Neuronal stem cell (in vitro differentiated cells): ENCODE results near the gene NAT14.
"Not testable (repeated sequence)": the region's sequence is repeated elsewhere in the genome, so short reads cannot be mapped to it uniquely, and the experiment has no call there.

Experiments used
- DNase-seq: peaks from one replicate; pipeline ENCODE4 v3.0.0-alpha.2; 2013; ENCODE audit warnings: low spot score
- H2AFZ ChIP-seq: one replicate; pipeline ENCODE4 v1.6.1; 2013; ENCODE audit warnings: mild to moderate bottlenecking, low read length, inconsistent platforms
- H2AK5ac ChIP-seq: 2 replicates; pipeline ENCODE4 v1.6.1; 2013; ENCODE audit warnings: low read depth, mild to moderate bottlenecking, inconsistent platforms, low read length, moderate library complexity, mixed read lengths
- H2BK120ac ChIP-seq: 2 replicates; pipeline ENCODE4 v1.6.1; 2013; ENCODE audit warnings: low read depth, mild to moderate bottlenecking, inconsistent platforms, low read length, moderate library complexity, mixed read lengths
- H2BK12ac ChIP-seq: one replicate; pipeline ENCODE4 v1.6.1; 2013; ENCODE audit warnings: low read length, inconsistent platforms
- H2BK15ac ChIP-seq: 2 replicates; pipeline ENCODE4 v1.6.1; 2013; ENCODE audit warnings: mild to moderate bottlenecking, low read length, inconsistent platforms, mixed read lengths
- H2BK5ac ChIP-seq: one replicate; pipeline ENCODE4 v1.6.1; 2013; ENCODE audit warnings: inconsistent platforms, mild to moderate bottlenecking, low read length, moderate library complexity
- H3K14ac ChIP-seq: one replicate; pipeline ENCODE4 v1.6.1; 2013; ENCODE audit warnings: low read length, inconsistent platforms
- H3K18ac ChIP-seq: 2 replicates; pipeline ENCODE4 v1.6.1; 2013; ENCODE audit warnings: low read length, inconsistent platforms
- H3K23ac ChIP-seq: 2 replicates; pipeline ENCODE4 v1.6.1; 2013; ENCODE audit warnings: low read depth, mild to moderate bottlenecking, mixed read lengths, low read length, inconsistent platforms; ENCODE audit not compliant: poor library complexity
- H3K27ac ChIP-seq: replicated peaks from 3 replicates; pipeline ENCODE4 v1.5.1; 2013; ENCODE audit warnings: low read length, inconsistent platforms
- H3K27me3 ChIP-seq, 3 experiments: 2 replicates each; pipeline ENCODE4 v1.6.1; 2013; ENCODE audit warnings: low read length in 3 of 3, mild to moderate bottlenecking in 2 of 3, inconsistent platforms in 1 of 3, low read depth in 1 of 3, mixed read lengths in 1 of 3, moderate library complexity in 1 of 3; ENCODE audit not compliant: control insufficient read depth in 3 of 3, insufficient read depth in 3 of 3
- H3K36me3 ChIP-seq, 2 donors: replicated peaks in 1 of 2; 2 replicates each; pipeline ENCODE4 v1.6.1; 2013; ENCODE audit warnings: low read length in 2 of 2; ENCODE audit not compliant: control insufficient read depth in 2 of 2, insufficient read depth in 2 of 2
- H3K4ac ChIP-seq: 2 replicates; pipeline ENCODE4 v1.6.1; 2013; ENCODE audit warnings: inconsistent platforms, mild to moderate bottlenecking, low read length, moderate library complexity
- H3K4me1 ChIP-seq, 2 donors: 1 replicate in 1 of 2; 2 replicates in 1 of 2; pipeline ENCODE4 v1.6.1; 2013; ENCODE audit warnings: low read length in 2 of 2, low read depth in 1 of 2; ENCODE audit not compliant: control insufficient read depth in 2 of 2, insufficient read depth in 1 of 2
- H3K4me2 ChIP-seq: one replicate; pipeline ENCODE4 v1.6.1; 2013; ENCODE audit warnings: mild to moderate bottlenecking, low read length, inconsistent platforms; ENCODE audit not compliant: insufficient read depth, poor library complexity, severe bottlenecking
- H3K4me3 ChIP-seq, 2 donors: 2 replicates each; pipeline ENCODE4 v1.5.1; 2013; ENCODE audit warnings: low read length in 2 of 2, mild to moderate bottlenecking in 2 of 2, inconsistent platforms in 1 of 2, moderate library complexity in 1 of 2
- H3K79me1 ChIP-seq: one replicate; pipeline ENCODE4 v1.6.1; 2013; ENCODE audit warnings: low read depth, mild to moderate bottlenecking, inconsistent platforms, low read length, moderate library complexity
- H3K9ac ChIP-seq: one replicate; pipeline ENCODE4 v1.6.1; 2013; ENCODE audit warnings: mild to moderate bottlenecking, low read depth, low read length, inconsistent platforms; ENCODE audit not compliant: poor library complexity
- H3K9me3 ChIP-seq, 2 donors: replicated peaks in 1 of 2; 2 replicates each; pipeline versions ENCODE3 to v1.6.1; 2013; ENCODE audit warnings: low read length in 2 of 2, mild to moderate bottlenecking in 2 of 2, inconsistent platforms in 1 of 2, low read depth in 1 of 2, mixed read lengths in 1 of 2, moderate library complexity in 1 of 2; ENCODE audit not compliant: control insufficient read depth in 2 of 2, insufficient read depth in 1 of 2
- H4K8ac ChIP-seq: one replicate; pipeline ENCODE4 v1.6.1; 2013; ENCODE audit warnings: low read depth, mild to moderate bottlenecking, inconsistent platforms, low read length, moderate library complexity
- H4K91ac ChIP-seq: one replicate; pipeline ENCODE4 v1.6.1; 2013; ENCODE audit warnings: low read length, low read depth, mild to moderate bottlenecking, inconsistent platforms; ENCODE audit not compliant: poor library complexity
- WGBS, 2 donors: extraction: QIAGEN DNeasy Blood & Tissue Kit; methylation state at CpG; one replicate each; pipeline ENCODE4 v1.1.7; 2013; ENCODE audit warnings: missing lambda C conversion rate in 2 of 2, mixed read lengths in 1 of 2; ENCODE audit not compliant: insufficient read length in 2 of 2, insufficient replicate concordance in 1 of 2; ENCODE audit errors: extremely low coverage in 2 of 2; 5-methylcytosine and 5-hydroxymethylcytosine counted together

NAT14 gene

GRCh38 chr19:55528030-55528803, 43.2 kb downstream of the NAT14 start:
- Histone ChIP-seq H3K9me3 (peaks cover 0 to 14% of the 10 kb centered on the region in 2 donors), H3K27me3 (no peaks in the 10 kb centered on the region), H2AFZ (peak overlapping the region; percentile 72), H2BK15ac (no peak overlapping the region), H3K14ac (no peak overlapping the region), H2BK120ac (no peak overlapping the region), H3K27ac (no peak overlapping the region), H3K79me1 (peaks cover 2% of the 10 kb centered on the region), H4K91ac (no peak overlapping the region), H3K9ac (peak overlapping the region; percentile 63), H2AK5ac (no peak overlapping the region), H3K4me2 (no peak overlapping the region), H3K23ac (peak overlapping the region; percentile 18), H3K4me3 (no peak overlapping the region), H2BK5ac (no peak overlapping the region), H4K8ac (peak overlapping the region; percentile 17), H3K4ac (no peak overlapping the region), H3K36me3 (peaks cover 0 to 4% of the 10 kb centered on the region in 2 donors), H3K18ac (peak overlapping the region; percentile 15), H2BK12ac (no peak overlapping the region), H3K4me1 (peaks cover 14 to 17% of the 10 kb centered on the region in 2 donors)
- WGBS, 2 donors: no CpG with 5 or more reads among the region's 15 CpGs
- DNase-seq: no peak

- Histone ChIP-seq H2AFZ (peak overlapping the region; percentile 45), H3K36me3 (peaks cover 0 to 4% of the 10 kb centered on the region in 2 donors), H3K14ac (no peak overlapping the region), H3K4me2 (no peak overlapping the region), H3K9me3 (peaks cover 0 to 14% of the 10 kb centered on the region in 2 donors), H2AK5ac (peak overlapping the region; percentile 86), H2BK5ac (no peak overlapping the region), H3K9ac (no peak overlapping the region), H2BK12ac (no peak overlapping the region), H3K4ac (no peak overlapping the region), H3K23ac (peak overlapping the region; percentile 80), H4K8ac (no peak overlapping the region), H4K91ac (no peak overlapping the region), H2BK15ac (peak overlapping the region; percentile 62), H3K4me3 (no peak overlapping the region), H3K18ac (peak overlapping the region; percentile 8), H3K79me1 (peaks cover 2% of the 10 kb centered on the region), H3K4me1 (peaks cover 14 to 17% of the 10 kb centered on the region in 2 donors), H3K27me3 (no peaks in the 10 kb centered on the region), H3K27ac (no peak overlapping the region), H2BK120ac (peak overlapping the region; percentile 40)
- WGBS, 2 donors: no CpG with 5 or more reads among the region's 56 CpGs
- no peak for DNase-seq
Measured at GRCh38 chr19:55529636-55530234, 44.7 kb downstream of the NAT14 start.

- peak overlapping the region; percentile 65 for H3K14ac ChIP-seq
- H2BK15ac ChIP-seq: peak overlapping the region; percentile 91
- H3K4me3 ChIP-seq: no peak overlapping the region
- peak overlapping the region; percentile 55 for H3K18ac ChIP-seq
- H3K36me3 ChIP-seq: peaks cover 0 to 4% of the 10 kb centered on the region in 2 donors
- peaks cover 0 to 14% of the 10 kb centered on the region in 2 donors for H3K9me3 ChIP-seq
- H3K27ac ChIP-seq: no peak overlapping the region
- H4K8ac ChIP-seq: no peak overlapping the region
- H3K4ac ChIP-seq: peak overlapping the region; percentile 61
- H2AFZ ChIP-seq: peak overlapping the region; percentile 42
- no CpG with 5 or more reads among the region's 26 CpGs for WGBS, 2 donors
- peak overlapping the region; percentile 40 for H2BK120ac ChIP-seq
- peaks cover 16 to 17% of the 10 kb centered on the region in 2 donors for H3K4me1 ChIP-seq
- peak overlapping the region; percentile 90 for H4K91ac ChIP-seq
- H3K4me2 ChIP-seq: no peak overlapping the region
- H2BK5ac ChIP-seq: no peak overlapping the region
- H3K79me1 ChIP-seq: peaks cover 2% of the 10 kb centered on the region
- DNase-seq: no peak
- H3K27me3 ChIP-seq: no peaks in the 10 kb centered on the region
- no peak overlapping the region for H2AK5ac ChIP-seq
- peak overlapping the region; percentile 63 for H3K23ac ChIP-seq
- peak overlapping the region; percentile 88 for H2BK12ac ChIP-seq
- peak overlapping the region; percentile 40 for H3K9ac ChIP-seq
Measured at GRCh38 chr19:55530996-55531395, 46.0 kb downstream of the NAT14 start.

- H3K4me2 ChIP-seq, H2BK15ac ChIP-seq, H3K27me3 ChIP-seq, H4K91ac ChIP-seq, H2AK5ac ChIP-seq, H3K36me3 ChIP-seq, H2BK12ac ChIP-seq, H3K4ac ChIP-seq, H3K79me1 ChIP-seq, H3K9me3 ChIP-seq, H4K8ac ChIP-seq, H2AFZ ChIP-seq, H3K23ac ChIP-seq, H3K9ac ChIP-seq, H3K27ac ChIP-seq, H3K14ac ChIP-seq, H3K18ac ChIP-seq, H2BK120ac ChIP-seq, DNase-seq, H2BK5ac ChIP-seq: not testable (repeated sequence)
- peak overlapping the region in 1 of 2 donors; percentile 38 for H3K4me3 ChIP-seq
- H3K4me1 ChIP-seq: peaks cover 14 to 18% of the 10 kb centered on the region in 2 donors
- no CpG with 5 or more reads among the region's 7 CpGs for WGBS, 2 donors
Measured at GRCh38 chr19:55534280-55534679, 49.3 kb downstream of the NAT14 start.
